ENCODE results near the gene SPRYD3.

DNA sequence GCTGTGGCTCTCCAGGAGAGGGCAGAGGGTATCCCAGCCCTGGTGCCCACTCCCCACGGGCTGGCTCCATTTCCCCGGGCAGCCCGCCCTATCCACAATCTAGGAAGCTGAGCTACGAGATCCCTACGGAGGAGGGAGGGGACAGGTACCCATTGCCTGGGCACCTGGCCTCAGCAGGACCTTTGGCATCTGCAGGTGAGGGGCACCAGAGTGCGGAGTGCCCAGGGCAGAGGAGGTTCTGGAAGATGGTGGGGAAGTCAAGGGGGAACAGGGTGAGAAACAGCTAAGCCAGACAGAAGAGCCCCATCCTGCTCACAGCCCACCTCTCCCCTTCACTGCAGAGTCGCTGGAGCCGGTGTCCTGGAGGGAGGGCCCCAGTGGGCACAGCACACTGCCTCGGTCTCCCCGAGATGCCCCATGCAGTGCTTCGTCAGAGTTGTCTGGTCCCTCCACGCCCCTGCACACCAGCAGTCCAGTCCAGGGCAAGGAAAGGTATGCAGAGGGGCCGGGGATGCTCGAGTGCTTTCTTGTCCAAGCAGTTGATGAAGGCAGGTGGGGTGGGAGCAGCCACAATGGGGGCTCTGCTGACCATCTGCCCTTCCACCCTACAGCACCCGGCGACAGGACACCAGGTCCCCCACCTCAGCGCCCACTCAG is 19.0 kb downstream of the SPRYD3 start:
- TF ChIP-seq, protein P1, sequence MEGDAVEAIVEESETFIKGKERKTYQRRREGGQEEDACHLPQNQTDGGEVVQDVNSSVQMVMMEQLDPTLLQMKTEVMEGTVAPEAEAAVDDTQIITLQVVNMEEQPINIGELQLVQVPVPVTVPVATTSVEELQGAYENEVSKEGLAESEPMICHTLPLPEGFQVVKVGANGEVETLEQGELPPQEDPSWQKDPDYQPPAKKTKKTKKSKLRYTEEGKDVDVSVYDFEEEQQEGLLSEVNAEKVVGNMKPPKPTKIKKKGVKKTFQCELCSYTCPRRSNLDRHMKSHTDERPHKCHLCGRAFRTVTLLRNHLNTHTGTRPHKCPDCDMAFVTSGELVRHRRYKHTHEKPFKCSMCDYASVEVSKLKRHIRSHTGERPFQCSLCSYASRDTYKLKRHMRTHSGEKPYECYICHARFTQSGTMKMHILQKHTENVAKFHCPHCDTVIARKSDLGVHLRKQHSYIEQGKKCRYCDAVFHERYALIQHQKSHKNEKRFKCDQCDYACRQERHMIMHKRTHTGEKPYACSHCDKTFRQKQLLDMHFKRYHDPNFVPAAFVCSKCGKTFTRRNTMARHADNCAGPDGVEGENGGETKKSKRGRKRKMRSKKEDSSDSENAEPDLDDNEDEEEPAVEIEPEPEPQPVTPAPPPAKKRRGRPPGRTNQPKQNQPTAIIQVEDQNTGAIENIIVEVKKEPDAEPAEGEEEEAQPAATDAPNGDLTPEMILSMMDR (conservative IDR thresholded peaks at IDR 0.05; ENCODE audit: low read depth in 2 of 2) = no peak
- TF ChIP-seq EZH2 (IDR thresholded peaks at IDR 0.05; ENCODE audit: low read depth, unreplicated experiment) (no peak), EZH2phosphoT487 (IDR thresholded peaks at IDR 0.05; ENCODE audit: unreplicated experiment) (no peak), ZNF114 (CRISPR knock-in tag; IDR thresholded peaks at IDR 0.05) (no peak), REST (IDR thresholded peaks at IDR 0.05; ENCODE audit: unreplicated experiment) (no peak), CREB1 (CRISPR knock-in tag; IDR thresholded peaks at IDR 0.05; ENCODE audit: low read depth) (no peak), POLR2AphosphoS5 (IDR thresholded peaks at IDR 0.05; ENCODE audit: low read depth) (no peak), JUNB (IDR thresholded peaks at IDR 0.05; ENCODE audit: unreplicated experiment) (no peak), ZNF331 (CRISPR knock-in tag; IDR thresholded peaks at IDR 0.05; ENCODE audit: low read depth) (no peak)
- TF ChIP-seq, protein P2, sequence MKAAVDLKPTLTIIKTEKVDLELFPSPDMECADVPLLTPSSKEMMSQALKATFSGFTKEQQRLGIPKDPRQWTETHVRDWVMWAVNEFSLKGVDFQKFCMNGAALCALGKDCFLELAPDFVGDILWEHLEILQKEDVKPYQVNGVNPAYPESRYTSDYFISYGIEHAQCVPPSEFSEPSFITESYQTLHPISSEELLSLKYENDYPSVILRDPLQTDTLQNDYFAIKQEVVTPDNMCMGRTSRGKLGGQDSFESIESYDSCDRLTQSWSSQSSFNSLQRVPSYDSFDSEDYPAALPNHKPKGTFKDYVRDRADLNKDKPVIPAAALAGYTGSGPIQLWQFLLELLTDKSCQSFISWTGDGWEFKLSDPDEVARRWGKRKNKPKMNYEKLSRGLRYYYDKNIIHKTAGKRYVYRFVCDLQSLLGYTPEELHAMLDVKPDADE (IDR thresholded peaks at IDR 0.05) = no peak

Measured in GM23338 (cell line).